HCT116 (cell line): ENCODE measurements around the gene CDC42SE2. TPM values are rescaled to one million over a fixed set of nuclear protein-coding genes. Genes with fewer than 3 reads are reported as not detected.
"Not testable (repeated sequence)": the region's sequence is repeated elsewhere in the genome, so short reads cannot be mapped to it uniquely, and the experiment has no call there.

ENCODE experiments used
- ATAC-seq: fragments of 200-7000 bp; cut with Tn5 transposase; 2 replicates; pipeline ENCODE4 v1.9.1; 2020; ENCODE audit warnings: mild to moderate bottlenecking, moderate library complexity
- BruUV-seq: library from RNA; stranded (reverse); fragments of 400-500 nt; replicated peaks from 2 replicates; lab custom pipeline; 2021; lab: Mats Ljungman, UMichigan
- CTCF ChIA-PET: fragments of 300-600 bp; sonication (Branson Sonifier 250); formaldehyde crosslinking; loops from one replicate; lab custom pipeline; 2021; ENCODE audit warnings: antibody characterized with exemption; lab: Charles Lee
- POLR2A ChIA-PET: fragments of 300-600, 350-600 bp; sonication (Branson Sonifier 250); formaldehyde crosslinking; loops from one replicate; lab custom pipeline; 2021; ENCODE audit warnings: antibody characterized with exemption; lab: Charles Lee
- RAD21 ChIA-PET, 2 experiments: fragments of 300-600 bp; sonication (Branson Sonifier 250); formaldehyde crosslinking; loops; one replicate each; lab custom pipeline; 2023; ENCODE audit warnings: low total read pairs in 2 of 2; ENCODE audit not compliant: uncharacterized antibody in 2 of 2, unreplicated experiment in 2 of 2, low non-redundant PET in 1 of 2; lab: Charles Lee
- DNase-seq: peaks from one replicate; pipeline ENCODE4 v3.0.0-alpha.2; 2010; ENCODE audit warnings: low read depth, low spot score
- H2AFZ ChIP-seq: fragments of 200-600 bp; shearing (Covaris generic), sonication (generic); 2 replicates; pipeline ENCODE4 v1.6.1; 2017; ENCODE audit warnings: low read depth, mixed run types, mixed read lengths, antibody characterized with exemption, low read length; ENCODE audit not compliant: poor library complexity, severe bottlenecking
- H3K27ac ChIP-seq: 2 replicates; pipeline ENCODE4 v1.5.1; 2012; ENCODE audit warnings: low read depth, low read length
- H3K27me3 ChIP-seq: fragments of 200-600 bp; sonication (generic); 2 replicates; pipeline ENCODE4 v1.6.1; 2016; ENCODE audit warnings: mixed run types, low read length, mixed read lengths; ENCODE audit not compliant: insufficient read depth
- H3K36me3 ChIP-seq, 2 experiments: fragments of 200-500 bp in 1 of 2; fragments of 200-600 bp in 1 of 2; sonication (Bioruptor generic) in 1 of 2; sonication (generic) in 1 of 2; 2 replicates each; pipeline versions ENCODE4 v1.5.1 to v1.6.1; 2014 to 2016; ENCODE audit warnings: low read length in 2 of 2, inconsistent platforms in 1 of 2, mixed read lengths in 1 of 2, mixed run types in 1 of 2; ENCODE audit not compliant: insufficient read depth in 2 of 2, control insufficient read depth in 1 of 2
- H3K4me1 ChIP-seq, 2 experiments: fragments of 200-600 bp in 1 of 2; sonication (generic) in 1 of 2; 2 replicates each; pipeline versions ENCODE4 v1.5.1 to v1.6.1; 2012 to 2017; ENCODE audit warnings: low read length in 2 of 2, inconsistent platforms in 1 of 2, mild to moderate bottlenecking in 1 of 2, mixed read lengths in 1 of 2, mixed run types in 1 of 2, moderate library complexity in 1 of 2; ENCODE audit not compliant: insufficient read depth in 2 of 2, control insufficient read depth in 1 of 2
- H3K4me2 ChIP-seq: fragments of 200-600 bp; sonication (generic); 2 replicates; pipeline ENCODE4 v1.6.1; 2017; ENCODE audit warnings: mixed run types, low read length, mixed read lengths
- H3K4me3 ChIP-seq, 2 experiments: fragments of 200-600 bp in 1 of 2; sonication (generic) in 1 of 2; replicated peaks in 1 of 2; 2 replicates each; pipeline ENCODE4 v1.5.1; 2011 to 2016; ENCODE audit warnings: low read length in 2 of 2, control low read depth in 1 of 2, low read depth in 1 of 2, mild to moderate bottlenecking in 1 of 2, mixed read lengths in 1 of 2, mixed run types in 1 of 2
- H3K79me2 ChIP-seq: fragments of 200-600 bp; sonication (generic); 2 replicates; pipeline ENCODE4 v1.6.1; 2017; ENCODE audit warnings: mild to moderate bottlenecking, mixed run types, low read length, moderate library complexity, mixed read lengths; ENCODE audit not compliant: insufficient read depth
- H3K9ac ChIP-seq: fragments of 200-600 bp; sonication (generic); 2 replicates; pipeline ENCODE4 v1.6.1; 2016; ENCODE audit warnings: low read length, mixed read lengths
- H3K9me2 ChIP-seq: fragments of 200-600 bp; sonication (generic), shearing (Covaris generic); 2 replicates; pipeline ENCODE4 v1.6.1; 2017; ENCODE audit warnings: mixed run types, mild to moderate bottlenecking, moderate library complexity; ENCODE audit not compliant: insufficient read depth
- H3K9me3 ChIP-seq, 2 experiments: fragments of 200-500 bp in 1 of 2; fragments of 200-600 bp in 1 of 2; sonication (Bioruptor generic) in 1 of 2; sonication (generic) in 1 of 2; 2 replicates each; pipeline ENCODE4 v1.6.1; 2014 to 2017; ENCODE audit warnings: low read length in 2 of 2, mixed read lengths in 2 of 2, inconsistent platforms in 1 of 2, low read depth in 1 of 2, mild to moderate bottlenecking in 1 of 2, mixed run types in 1 of 2, moderate library complexity in 1 of 2; ENCODE audit not compliant: control insufficient read depth in 1 of 2, insufficient read depth in 1 of 2
- H4K20me1 ChIP-seq: fragments of 200-600 bp; sonication (generic), shearing (Covaris generic); 2 replicates; pipeline ENCODE4 v1.6.1; 2017; ENCODE audit warnings: mixed run types, mild to moderate bottlenecking, moderate library complexity; ENCODE audit not compliant: insufficient read depth
- EZH2phosphoT487 ChIP-seq: fragments of 200-600 bp; IDR thresholded peaks from 2 replicates; pipeline ENCODE4 v1.6.1; 2018; ENCODE audit warnings: antibody characterized with exemption, borderline replicate concordance
- FOSL1 ChIP-seq: IDR thresholded peaks from 2 replicates; pipeline ENCODE4 v1.6.1; 2012; ENCODE audit warnings: low read depth
- REST ChIP-seq: IDR thresholded peaks from 2 replicates; pipeline ENCODE4 v1.6.1; 2012; ENCODE audit warnings: low read depth
- SIN3A ChIP-seq: IDR thresholded peaks from 2 replicates; pipeline ENCODE4 v1.6.1; 2012; ENCODE audit warnings: low read depth
- intact Hi-C: fragments of 100-400 bp; cut with micrococcal nuclease; formaldehyde crosslinking; loops from 2 replicates; pipeline ENCODE4 v1.10.0; 2022
- total RNA-seq: library from RNA; stranded (reverse); gene quantifications from one replicate; pipeline ENCODE4 v1.2.1, GENCODE V29; 2021; ENCODE audit not compliant: unreplicated experiment

Gene CDC42SE2
- total RNA-seq, 1 experiment from 2014 or later, result 27.0 TPM

- H3K9ac ChIP-seq, H3K9me2 ChIP-seq, DNase-seq, POLR2A ChIA-PET, H3K4me1 ChIP-seq, H3K27me3 ChIP-seq, H3K4me3 ChIP-seq, BruUV-seq, H3K9me3 ChIP-seq, H3K36me3 ChIP-seq, H3K27ac ChIP-seq, CTCF ChIA-PET, H4K20me1 ChIP-seq, RAD21 ChIA-PET, ATAC-seq, H2AFZ ChIP-seq, H3K4me2 ChIP-seq, intact Hi-C loops: not testable (repeated sequence)
- peaks cover 12% of the 10 kb centered on the region; the same call in 1 of the 2 replicates for H3K79me2 ChIP-seq
Measured at GRCh38 chr5:131344288-131344687, 80.4 kb downstream of the CDC42SE2 start.

- H3K4me2 ChIP-seq, BruUV-seq, H3K27me3 ChIP-seq, RAD21 ChIA-PET, H3K9ac ChIP-seq, H3K79me2 ChIP-seq, POLR2A ChIA-PET, CTCF ChIA-PET, ATAC-seq, H3K4me3 ChIP-seq, H4K20me1 ChIP-seq, H3K36me3 ChIP-seq, H3K4me1 ChIP-seq, DNase-seq, intact Hi-C loops, H3K27ac ChIP-seq, H2AFZ ChIP-seq, H3K9me2 ChIP-seq, H3K9me3 ChIP-seq: not testable (repeated sequence)
Measured at GRCh38 chr5:131346204-131346603, 82.4 kb downstream of the CDC42SE2 start.

- Histone ChIP-seq H3K4me3 (no peak overlapping the region), H3K36me3 (no peaks in the 10 kb centered on the region), H4K20me1 (no peaks in the 10 kb centered on the region), H3K27ac (no peak overlapping the region), H2AFZ (no peak overlapping the region), H3K4me1 (no peaks in the 10 kb centered on the region), H3K9me2 (no peaks in the 10 kb centered on the region), H3K27me3 (no peaks in the 10 kb centered on the region), H3K9me3 (no peaks in the 10 kb centered on the region), H3K4me2 (no peak overlapping the region), H3K79me2 (peaks cover 6% of the 10 kb centered on the region), H3K9ac (no peak overlapping the region)
- intact Hi-C loops, result no loop called here
- DNase-seq (no peak), ATAC-seq (no peak)
- TF ChIP-seq FOSL1 (no peak), REST (no peak), EZH2phosphoT487 (no peak), SIN3A (no peak)
- ChIA-PET POLR2A (no interaction called here), CTCF (no interaction called here), RAD21 (no interaction called here)
- BruUV-seq, result no TSS peak
Measured at GRCh38 chr5:131353991-131354390, 90.1 kb downstream of the CDC42SE2 start.
